OCI-LY7 (cell line): ENCODE data around the gene BCL7C.

Source experiments
- CTCF ChIP-seq: fragments of 200-600 bp; sonication (generic); conservative IDR thresholded peaks from 2 replicates; pipeline ENCODE4 v1.5.1; 2014; ENCODE audit warnings: mild to moderate bottlenecking, antibody characterized with exemption, low read length, moderate library complexity, mixed read lengths
- EZH2phosphoT487 ChIP-seq: fragments of 200-600 bp; sonication (generic); IDR thresholded peaks from 2 replicates; pipeline ENCODE4 v1.6.1; 2018; ENCODE audit warnings: low read depth, borderline replicate concordance, mild to moderate bottlenecking, mixed run types, antibody characterized with exemption, low read length, moderate library complexity, mixed read lengths

GRCh38 chr16:30912794-30913412 lies 19.0 kb upstream of the BCL7C start:
- no peak for TF ChIP-seq CTCF
- TF ChIP-seq EZH2phosphoT487: no peak
